Esophagus (tissue), 2 donors: ENCODE data around the gene IQCE. TPM values are rescaled to one million over a fixed set of nuclear protein-coding genes. Genes with fewer than 3 reads are reported as not detected.
"Not testable (repeated sequence)": the region's sequence is repeated elsewhere in the genome, so short reads cannot be mapped to it uniquely, and the experiment has no call there.

ENCODE experiments used
- H3K27ac ChIP-seq, 2 donors: one replicate each; pipeline ENCODE4 v1.5.1; 2013; ENCODE audit warnings: low read depth in 2 of 2, mild to moderate bottlenecking in 2 of 2, inconsistent platforms in 1 of 2, low read length in 1 of 2, moderate library complexity in 1 of 2
- H3K27me3 ChIP-seq, 2 donors: one replicate each; pipeline ENCODE4 v1.6.1; 2013; ENCODE audit warnings: low read length in 2 of 2, control low read depth in 1 of 2, mild to moderate bottlenecking in 1 of 2; ENCODE audit not compliant: insufficient read depth in 2 of 2, control insufficient read depth in 1 of 2
- H3K36me3 ChIP-seq, 2 donors: one replicate each; pipeline ENCODE4 v1.6.1; 2013; ENCODE audit warnings: low read length in 1 of 2; ENCODE audit not compliant: control insufficient read depth in 2 of 2, insufficient read depth in 2 of 2
- H3K4me1 ChIP-seq, 2 donors: one replicate each; pipeline ENCODE4 v1.6.1; 2013; ENCODE audit warnings: low read length in 1 of 2; ENCODE audit not compliant: control insufficient read depth in 2 of 2, insufficient read depth in 2 of 2
- H3K4me3 ChIP-seq, 2 donors: one replicate each; pipeline ENCODE4 v1.5.1; 2013; ENCODE audit warnings: low read length in 2 of 2, mild to moderate bottlenecking in 2 of 2, low read depth in 1 of 2, moderate library complexity in 1 of 2
- H3K9me3 ChIP-seq, 2 donors: one replicate each; pipeline ENCODE4 v1.6.1; 2013; ENCODE audit warnings: mild to moderate bottlenecking in 2 of 2, low read depth in 1 of 2, low read length in 1 of 2, moderate library complexity in 1 of 2; ENCODE audit not compliant: control insufficient read depth in 2 of 2, insufficient read depth in 1 of 2
- WGBS, 2 donors: extraction: QIAGEN DNeasy Blood & Tissue Kit; methylation state at CpG; one replicate each; pipeline ENCODE4 v1.1.7; 2013; 5-methylcytosine and 5-hydroxymethylcytosine counted together
- polyA plus RNA-seq, 2 donors: library from polyadenylated mRNA; stranded (reverse); fragments of 200-250 nt; gene quantifications; one replicate each; pipeline ENCODE4 v1.2.3, GENCODE V29; 2013
- donor health status: healthy with polysubstance abuse.
- donor health status: Bipolar disorder and iron deficiency.

IQCE gene
- polyA plus RNA-seq, 2 donors = 2.4 to 3.4 TPM

DNA sequence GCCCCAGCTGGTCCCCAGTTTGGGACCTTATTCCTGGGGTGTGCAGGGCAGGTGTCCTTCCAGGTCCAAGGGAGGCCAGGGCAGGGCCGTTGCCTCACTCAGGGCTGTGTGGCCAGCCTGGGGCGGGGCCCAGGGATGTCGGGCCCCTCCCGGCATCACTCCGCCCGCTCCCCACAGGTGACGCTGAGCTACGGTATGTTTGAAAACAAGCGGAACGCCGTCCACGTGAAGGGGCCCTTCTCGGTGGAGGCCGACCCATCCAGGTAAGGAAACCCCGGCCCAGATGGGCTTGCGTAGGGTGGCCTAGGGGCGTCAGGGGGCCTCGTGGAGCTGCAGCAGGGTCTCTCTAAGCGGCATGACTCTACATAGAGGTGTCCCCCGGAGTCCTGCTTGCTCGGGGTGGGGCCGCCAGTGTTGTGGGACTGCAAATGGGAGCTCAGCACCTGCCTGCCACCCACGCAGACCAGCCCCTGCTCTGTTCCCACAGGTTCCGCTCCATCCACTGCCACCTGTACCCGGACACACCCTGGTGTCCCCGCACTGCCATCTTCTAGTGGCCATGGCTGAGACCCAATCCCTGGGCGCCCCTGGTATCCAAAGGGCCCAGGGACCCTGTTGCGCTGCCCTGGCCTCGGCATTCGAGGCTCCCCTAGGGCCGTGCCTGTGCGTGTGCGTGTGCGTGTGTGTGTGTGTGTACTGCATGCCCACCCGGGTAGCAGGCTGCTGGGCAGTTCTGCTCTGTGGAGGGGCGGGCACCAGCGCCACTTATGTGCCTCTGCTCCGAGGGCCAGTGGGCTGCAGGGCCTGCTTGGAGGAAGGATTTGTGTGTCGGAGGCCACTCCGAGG lies 31.9 kb upstream of the IQCE start:
- no peak overlapping the region for H3K27ac ChIP-seq
- no peak overlapping the region for H3K4me3 ChIP-seq
- H3K36me3 ChIP-seq = peaks cover 0 to 13% of the 10 kb centered on the region in 2 donors
- no peaks in the 10 kb centered on the region for H3K9me3 ChIP-seq
- H3K27me3 ChIP-seq = no peaks in the 10 kb centered on the region
- peaks cover 13 to 55% of the 10 kb centered on the region in 2 donors for H3K4me1 ChIP-seq
- WGBS, 2 donors = 68 to 72% methylated on average over 40 of the region's 40 CpGs

DNA sequence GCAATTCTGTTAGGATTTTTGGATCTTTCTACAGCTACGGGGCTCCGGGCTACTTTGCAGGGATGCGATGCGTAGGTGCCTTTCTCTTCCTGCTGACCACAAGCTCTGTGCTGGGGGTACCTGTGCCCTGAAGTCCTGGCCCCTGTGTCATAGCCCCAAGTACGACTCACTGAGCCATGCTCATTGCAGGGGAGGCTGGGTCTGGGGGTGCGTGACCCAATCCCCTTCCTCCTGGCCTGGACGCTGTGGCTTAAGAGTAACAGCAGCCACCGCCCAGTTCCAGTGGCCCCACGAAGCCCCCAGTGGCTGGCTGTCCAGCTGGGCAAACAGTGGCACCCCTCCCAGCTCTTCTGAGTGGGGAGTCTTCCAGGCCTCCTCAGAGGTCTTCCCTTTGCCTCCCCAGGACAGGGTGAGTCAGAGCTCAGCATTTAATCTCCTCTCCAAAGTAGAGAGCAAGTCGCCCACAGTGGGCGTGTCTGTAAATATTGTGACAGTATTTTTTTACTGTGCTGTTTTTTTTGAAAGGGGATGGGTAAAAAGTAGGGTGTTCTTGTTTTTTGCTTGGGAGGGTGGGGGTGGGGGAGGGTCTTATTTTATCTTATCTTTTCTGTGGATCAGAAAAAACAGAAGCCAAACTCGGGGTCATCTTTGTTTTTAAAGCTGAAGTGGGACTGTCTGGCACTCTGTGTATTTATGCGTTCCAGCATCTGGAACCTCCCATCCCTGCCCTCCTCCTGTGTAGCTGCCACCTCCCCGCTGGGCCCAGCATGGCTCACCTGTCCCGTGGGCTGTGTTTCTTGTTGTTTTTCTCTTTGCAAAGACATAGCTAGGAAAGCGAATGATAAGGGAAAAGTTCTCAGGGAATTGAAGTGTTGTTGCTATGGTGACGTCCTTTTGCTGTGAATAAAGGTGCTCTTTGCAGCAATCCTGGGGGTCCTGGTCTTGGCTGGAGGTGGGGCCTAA lies 31.0 kb upstream of the IQCE start:
- no peaks in the 10 kb centered on the region for H3K27me3 ChIP-seq
- no peaks in the 10 kb centered on the region for H3K9me3 ChIP-seq
- peak overlapping the region in 1 of 2 donors; percentile 29 for H3K27ac ChIP-seq
- no peak overlapping the region for H3K4me3 ChIP-seq
- 46 to 49% methylated on average over 17 of the region's 17 CpGs for WGBS, 2 donors
- peaks cover 0 to 13% of the 10 kb centered on the region in 2 donors for H3K36me3 ChIP-seq
- H3K4me1 ChIP-seq = peaks cover 13 to 53% of the 10 kb centered on the region in 2 donors

DNA sequence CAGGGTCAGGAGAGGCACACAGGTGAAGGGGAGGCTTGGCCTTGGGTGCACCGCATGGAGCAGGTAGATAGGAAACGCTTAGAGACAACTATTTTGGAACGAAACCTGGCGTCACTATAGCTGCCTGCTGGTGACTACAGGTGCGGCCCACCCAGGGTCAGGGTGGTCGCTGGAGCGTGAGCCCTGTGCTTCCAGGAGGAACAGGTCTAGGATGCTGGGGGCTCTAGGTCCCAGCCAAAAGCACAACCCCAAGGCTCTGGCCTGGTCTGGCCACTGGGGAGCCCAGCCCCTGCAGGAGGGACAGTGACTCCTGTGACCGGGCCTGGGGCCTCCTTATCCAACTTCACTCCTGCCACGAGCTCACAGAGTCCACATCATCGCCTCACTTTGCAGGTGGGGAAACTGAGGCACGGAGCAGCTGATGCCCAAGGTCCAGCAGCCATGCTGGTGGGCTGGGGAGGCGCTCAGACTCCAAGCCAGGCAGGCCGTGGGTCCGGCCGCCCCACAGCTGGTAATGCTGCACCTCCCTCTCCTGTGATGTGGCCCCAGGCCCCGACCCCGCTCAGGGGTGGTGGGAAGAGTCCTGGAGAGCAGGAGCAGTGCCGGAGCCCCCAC lies 30.2 kb upstream of the IQCE start:
- no peaks in the 10 kb centered on the region for H3K9me3 ChIP-seq
- H3K27me3 ChIP-seq = no peaks in the 10 kb centered on the region

DNA sequence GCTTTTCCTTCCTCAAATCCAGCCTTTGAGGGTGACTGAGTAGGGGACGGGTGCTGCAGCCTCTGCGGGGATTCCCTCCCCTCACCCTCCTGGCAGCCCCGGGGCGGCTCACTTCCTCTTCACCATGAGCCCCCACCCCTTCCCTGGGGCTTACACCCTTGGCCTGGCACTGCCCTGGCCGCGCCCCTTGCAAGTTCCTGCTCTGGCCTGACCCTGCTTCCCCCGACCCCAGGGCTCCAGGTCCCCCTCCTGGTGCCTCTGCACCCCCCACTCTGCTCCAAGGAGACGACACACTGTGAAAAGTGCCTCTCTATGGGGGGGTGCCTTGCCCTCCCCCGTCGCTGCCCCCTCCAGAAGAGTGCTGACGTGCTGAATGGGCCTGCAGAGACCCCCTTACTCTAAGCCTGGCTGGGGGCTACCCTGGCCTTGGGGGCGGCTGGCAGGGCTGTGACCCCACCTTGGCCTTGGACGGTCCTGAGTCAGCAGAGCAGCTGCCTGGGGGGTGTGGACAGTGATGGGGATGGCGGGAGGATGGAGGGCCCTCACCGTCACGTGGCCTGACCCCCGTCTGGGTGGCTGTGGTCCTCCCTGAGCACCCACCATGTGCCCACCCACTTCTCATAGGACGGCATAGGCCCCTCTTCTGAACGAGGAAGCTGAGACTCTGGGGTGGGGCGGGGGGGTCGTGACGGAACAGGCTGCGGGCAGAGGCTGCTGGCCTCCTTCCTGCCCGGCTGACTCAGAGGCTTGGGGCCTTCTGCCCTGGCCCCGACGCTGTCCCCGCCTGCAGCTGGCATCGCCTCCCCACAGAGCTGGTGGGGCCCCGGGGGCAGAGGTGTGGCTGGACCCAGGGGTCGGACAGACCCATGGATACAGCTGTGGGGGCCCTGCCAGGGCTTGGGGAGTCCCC lies 29.4 kb upstream of the IQCE start:
- Histone ChIP-seq H3K36me3 (peaks cover 0 to 13% of the 10 kb centered on the region in 2 donors), H3K27ac (peak overlapping the region; percentile 74 to 80), H3K4me3 (no peak overlapping the region), H3K4me1 (peaks cover 13 to 39% of the 10 kb centered on the region in 2 donors), H3K9me3 (no peaks in the 10 kb centered on the region), H3K27me3 (no peaks in the 10 kb centered on the region)
- WGBS, 2 donors = 25 to 31% methylated on average over 30 of the region's 30 CpGs

More for the DNA sequence above, 30.2 kb upstream of the IQCE start:
- Histone ChIP-seq H3K36me3 (peaks cover 0 to 13% of the 10 kb centered on the region in 2 donors), H3K4me3 (no peak overlapping the region), H3K27ac (peak overlapping the region; percentile 29 to 76), H3K4me1 (peaks cover 13 to 47% of the 10 kb centered on the region in 2 donors)
- 63 to 65% methylated on average over 18 of the region's 18 CpGs for WGBS, 2 donors

DNA sequence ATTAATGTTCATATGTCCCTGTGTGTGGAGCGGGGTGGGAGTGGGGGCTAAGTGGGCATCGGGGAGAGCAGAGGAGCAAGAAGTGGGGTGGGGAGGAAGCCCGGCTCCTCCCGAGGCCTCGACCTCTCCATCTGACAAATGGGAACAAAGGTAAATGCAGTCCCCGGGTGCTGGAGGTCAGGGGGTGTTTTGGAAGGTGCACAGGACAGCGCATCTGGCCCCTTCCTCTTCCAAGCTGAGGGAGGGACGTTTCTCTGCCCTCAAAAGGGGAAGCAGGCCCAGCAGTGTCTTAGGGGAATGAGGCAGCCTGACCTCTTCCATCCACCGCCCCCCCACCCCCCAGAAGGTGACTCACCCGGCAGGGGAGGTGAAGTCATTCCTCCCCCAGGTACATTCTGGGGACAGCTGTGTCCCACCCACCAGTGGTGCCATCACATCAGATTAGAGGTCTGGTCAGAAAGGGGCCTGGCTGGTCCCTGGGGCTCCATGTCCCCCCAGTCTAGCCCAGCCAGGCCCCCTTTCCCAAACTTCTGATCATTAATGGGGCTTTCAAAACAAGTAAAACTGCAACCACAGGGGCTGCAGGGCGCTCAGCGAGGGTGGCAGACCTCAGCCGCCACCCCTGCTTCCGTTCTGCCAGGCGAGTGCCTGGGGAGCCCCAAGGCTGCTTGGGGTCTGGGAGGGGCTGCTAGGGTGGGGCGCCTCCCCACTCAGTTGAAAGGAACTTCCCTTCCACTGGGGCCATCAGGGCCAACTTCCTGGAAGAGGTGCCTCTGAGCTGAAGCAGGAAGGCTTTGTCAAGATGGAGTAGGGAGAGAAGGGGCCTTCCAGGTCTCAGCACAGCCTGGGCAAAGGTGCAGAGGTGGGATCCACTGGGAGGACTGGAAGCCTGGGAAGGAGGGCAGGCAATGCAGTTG lies 28.4 kb upstream of the IQCE start:
- Histone ChIP-seq H3K36me3 (peaks cover 0 to 11% of the 10 kb centered on the region in 2 donors), H3K9me3 (no peaks in the 10 kb centered on the region), H3K27ac (peak overlapping the region; percentile 74 to 80), H3K4me3 (no peak overlapping the region), H3K27me3 (no peaks in the 10 kb centered on the region), H3K4me1 (peaks cover 10 to 33% of the 10 kb centered on the region in 2 donors)
- WGBS, 2 donors = 32 to 38% methylated on average over 16 of the region's 16 CpGs

DNA sequence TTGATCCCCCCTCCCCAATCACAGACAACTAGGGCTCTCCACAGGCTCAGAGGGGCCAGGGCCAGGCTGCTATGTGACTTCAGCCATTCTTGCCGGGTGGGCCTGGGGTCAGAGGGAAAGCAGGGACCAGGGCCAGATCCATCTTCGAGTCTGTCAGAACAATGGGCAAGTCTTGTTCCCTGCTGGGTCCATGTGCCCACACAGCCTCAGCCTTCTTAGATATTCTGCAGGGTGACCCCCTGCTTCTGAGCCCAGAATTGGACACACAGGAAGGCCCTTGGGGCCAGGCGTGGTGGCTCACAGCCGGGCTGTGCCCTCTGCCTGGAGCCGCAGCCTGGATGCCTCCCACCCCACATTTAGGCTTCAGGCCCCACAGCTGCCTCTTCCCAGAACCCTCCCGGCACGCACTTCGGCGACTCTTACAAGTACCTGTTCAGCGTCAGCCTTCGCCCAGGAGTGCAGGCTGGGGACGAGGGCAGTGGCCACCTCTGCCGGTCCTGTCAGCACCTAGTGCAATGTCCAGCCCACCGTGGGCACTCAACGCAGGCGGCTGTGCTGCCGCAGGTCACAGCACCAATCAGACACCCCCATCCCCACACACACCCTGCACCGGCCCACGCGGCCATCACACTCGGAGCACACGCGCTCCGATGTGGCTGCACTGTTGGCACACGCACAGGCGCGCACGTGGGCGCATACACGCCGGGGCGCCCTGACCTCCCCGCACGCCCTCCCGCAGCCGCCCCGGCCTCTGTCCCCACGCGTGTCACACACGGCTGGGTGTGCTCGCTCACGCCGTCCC lies 27.6 kb upstream of the IQCE start:
- Histone ChIP-seq H3K27ac (peak overlapping the region; percentile 9 to 74), H3K4me1 (peaks cover 8 to 30% of the 10 kb centered on the region in 2 donors)
- H3K27me3 ChIP-seq, H3K4me3 ChIP-seq, H3K36me3 ChIP-seq, H3K9me3 ChIP-seq: not testable (repeated sequence)
- 26 to 30% methylated on average over 29 to 43 of the region's 43 CpGs for WGBS, 2 donors

DNA sequence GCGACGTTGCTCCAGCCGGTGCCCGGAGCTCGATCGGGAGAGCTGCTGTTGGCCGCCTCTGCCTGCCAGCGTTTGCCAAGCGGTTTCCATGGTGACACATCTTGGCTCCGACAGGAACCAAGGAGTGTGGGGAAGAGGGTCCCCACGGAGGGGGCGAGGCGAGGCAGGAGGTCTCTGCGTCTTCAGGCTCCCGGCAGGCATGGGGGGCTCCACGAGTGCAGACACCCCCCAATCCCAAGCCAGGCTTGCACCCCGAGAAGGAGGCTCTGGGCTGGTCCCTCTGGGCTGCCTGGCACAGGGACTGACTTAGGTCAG lies 27.0 kb upstream of the IQCE start:
- peaks cover 8 to 30% of the 10 kb centered on the region in 2 donors for H3K4me1 ChIP-seq
- not testable (repeated sequence) for H3K36me3 ChIP-seq, H3K27ac ChIP-seq, H3K9me3 ChIP-seq, H3K4me3 ChIP-seq, H3K27me3 ChIP-seq
- 25 to 31% methylated on average over 17 of the region's 17 CpGs for WGBS, 2 donors
